ENCODE results near the gene BCR.

The BCR gene

DNA sequence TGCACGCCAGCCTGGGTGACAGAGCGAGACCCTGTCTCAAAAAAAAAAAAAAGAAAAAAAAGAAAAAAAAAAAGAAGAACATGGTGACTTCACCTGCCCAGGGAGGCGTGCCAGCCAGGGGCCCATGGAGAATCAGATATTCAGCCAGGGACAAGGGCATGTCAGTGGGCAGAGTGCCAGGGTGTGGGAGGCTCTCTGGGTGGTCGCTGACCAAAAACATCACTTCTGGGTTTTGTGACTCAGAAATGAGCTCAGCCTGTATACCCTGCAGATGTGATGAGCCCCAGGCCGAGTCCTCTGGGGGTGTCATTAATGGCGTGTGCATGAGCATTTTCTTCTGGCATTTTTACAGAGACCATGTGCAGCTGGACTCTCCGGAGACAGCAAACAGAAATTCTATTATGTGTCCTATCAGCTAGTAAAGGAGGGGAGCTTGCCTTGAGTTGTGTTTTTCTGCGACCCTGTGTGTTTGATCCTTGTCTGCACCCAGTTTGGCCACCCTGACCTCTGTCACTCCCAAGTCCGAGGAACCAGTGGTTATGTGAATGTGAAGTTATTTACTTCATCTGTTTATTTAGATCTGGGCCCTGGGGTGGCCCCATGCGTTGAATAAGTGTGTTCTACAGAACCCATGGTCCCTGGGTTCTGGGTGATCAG, 53.6 kb downstream of the BCR start:
- DNase-seq = no peak

GRCh38 chr22:23234409-23235161, 54.3 kb downstream of the BCR start:
- no peak for DNase-seq

GRCh38 chr22:23235425-23235824, 55.1 kb downstream of the BCR start:
- DNase-seq = no peak

GRCh38 chr22:23236026-23236425, 55.7 kb downstream of the BCR start:
- DNase-seq = no peak

- DNase-seq = no peak
These were observed 56.3 kb downstream of the BCR start for GRCh38 chr22:23236440-23237184.

- peak; percentile 83 for DNase-seq
These were observed 57.0 kb downstream of the BCR start for GRCh38 chr22:23237201-23237798.

GRCh38 chr22:23237841-23238240, 57.5 kb downstream of the BCR start:
- no peak for DNase-seq

DNA sequence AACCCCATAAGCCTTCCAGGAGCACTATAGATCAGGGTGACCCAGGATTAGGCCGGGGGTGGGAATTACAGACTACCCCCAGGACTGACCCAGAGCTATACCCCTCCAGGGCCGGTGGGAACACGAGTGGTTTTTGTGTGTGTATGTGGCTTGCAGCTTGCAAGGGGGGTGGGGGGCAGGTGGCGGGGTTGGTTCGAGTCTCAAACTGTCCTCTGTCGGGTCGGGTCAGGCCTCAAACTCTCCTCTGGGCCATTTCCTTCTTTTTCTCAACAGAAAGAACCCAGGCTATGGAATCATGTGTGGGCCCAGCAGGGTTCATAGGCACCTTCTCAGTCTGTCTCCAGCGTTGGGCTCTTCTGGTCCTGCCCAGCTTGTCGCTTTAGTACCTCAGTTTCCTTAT, 58.4 kb downstream of the BCR start:
- DNase-seq = no peak

GRCh38 chr22:23239429-23239828, 59.1 kb downstream of the BCR start:
- DNase-seq = no peak

- DNase-seq = no peak
These were observed 60.5 kb downstream of the BCR start for GRCh38 chr22:23240639-23241389.

- DNase-seq = no peak
These were observed 61.5 kb downstream of the BCR start for GRCh38 chr22:23241562-23242472.

- DNase-seq = no peak
These were observed 62.2 kb downstream of the BCR start for GRCh38 chr22:23242473-23243001.

DNA sequence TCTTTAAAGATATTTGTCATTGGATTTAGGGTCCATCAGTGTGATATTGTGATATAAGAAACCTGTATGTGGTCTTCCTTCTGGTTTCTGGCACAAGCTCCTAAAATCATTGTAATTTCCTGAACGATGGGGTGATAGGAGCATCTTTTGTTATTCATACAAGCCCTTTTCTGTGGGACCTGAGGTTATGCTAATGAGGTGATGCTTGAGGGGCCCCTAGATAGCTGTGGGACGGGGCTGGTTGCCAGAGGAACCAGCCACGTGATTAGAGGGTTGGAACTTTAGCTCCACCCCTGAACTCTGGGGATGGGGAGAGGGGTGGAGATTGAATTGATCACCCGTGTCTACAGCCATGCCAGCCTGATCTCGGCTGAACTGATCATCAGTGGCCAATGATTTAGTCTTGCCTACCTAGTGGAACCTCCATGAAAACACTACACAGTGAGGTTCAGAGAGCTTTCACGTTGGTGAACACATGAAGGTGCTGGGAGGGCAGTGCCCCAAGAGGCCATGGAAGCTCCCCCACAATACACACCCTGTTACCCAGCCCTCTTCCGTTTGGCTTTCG, 62.8 kb downstream of the BCR start:
- no peak for DNase-seq

GRCh38 chr22:23243859-23244689, 63.8 kb downstream of the BCR start:
- DNase-seq = no peak

DNA sequence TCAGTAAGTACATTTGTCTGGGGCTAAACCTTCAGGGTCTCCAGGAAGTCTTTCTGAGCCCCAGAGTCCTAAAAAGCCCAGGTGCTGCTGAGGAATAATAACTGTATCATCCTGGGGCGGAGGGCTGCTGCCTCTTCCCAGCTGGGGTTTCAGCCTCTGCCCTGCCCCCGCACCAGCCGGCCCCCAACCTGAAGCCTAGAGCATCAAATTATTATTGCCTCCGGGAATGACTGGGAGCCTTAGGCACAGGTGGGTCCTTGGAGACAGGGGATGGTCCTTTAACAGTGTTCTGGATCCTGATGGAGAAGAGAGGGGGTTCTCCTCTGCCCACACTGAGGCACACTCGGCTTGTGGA, 64.4 kb downstream of the BCR start:
- DNase-seq = no peak

- DNase-seq = no peak
These were observed 64.9 kb downstream of the BCR start for GRCh38 chr22:23245045-23245798.

DNA sequence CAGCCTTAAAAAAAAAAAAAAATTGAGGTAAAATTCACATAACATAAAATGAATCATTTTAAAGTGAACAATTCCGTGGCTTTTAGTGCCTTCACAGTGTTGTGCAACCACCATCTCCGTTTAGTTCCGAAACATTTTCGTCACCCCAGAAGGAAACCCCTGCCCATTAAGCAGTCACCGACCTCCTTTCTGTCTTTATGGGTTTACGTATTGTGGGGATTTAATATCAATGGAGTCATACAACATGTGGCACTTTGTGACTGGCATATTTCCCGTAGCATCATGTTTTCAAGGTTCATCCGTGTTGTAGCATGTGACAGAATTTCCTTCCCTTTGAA, 65.5 kb downstream of the BCR start:
- DNase-seq = no peak

DNA sequence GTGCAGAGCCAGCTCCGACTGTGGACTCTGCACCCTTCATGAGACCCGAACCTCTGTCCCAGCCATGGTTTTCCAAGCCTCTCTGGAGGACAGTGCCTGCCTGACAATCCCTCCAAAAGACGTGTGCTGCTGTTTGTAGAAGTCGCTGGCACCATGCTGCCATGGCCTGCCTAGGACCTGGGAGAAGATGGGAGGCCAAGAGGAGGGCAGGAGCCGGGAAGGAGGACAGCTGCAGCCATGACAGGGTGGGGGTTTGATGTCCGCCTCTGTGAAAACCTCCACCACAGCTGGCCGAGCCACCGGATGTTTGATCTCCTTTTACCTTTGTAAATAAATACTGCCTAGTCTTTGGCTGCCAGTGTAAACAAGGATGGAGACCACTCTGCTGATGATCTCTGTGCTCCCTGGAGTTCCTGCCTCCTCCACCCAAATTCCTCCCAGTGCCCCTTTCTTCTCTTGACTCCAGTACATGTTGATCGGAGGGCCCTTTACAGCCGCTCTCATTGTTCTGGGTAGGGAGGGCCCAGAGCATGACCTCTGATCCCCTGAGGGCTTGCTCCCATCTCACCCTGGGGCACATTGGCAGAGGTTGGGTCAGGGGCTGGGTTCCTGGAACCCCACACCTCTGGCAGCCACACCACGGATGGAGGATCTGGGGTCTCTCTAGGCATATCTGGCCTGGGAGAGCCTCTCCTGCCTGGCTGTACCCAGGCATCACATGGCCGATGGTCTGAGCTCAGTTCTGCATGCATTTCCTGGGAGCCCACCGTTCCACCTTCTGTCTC, 66.9 kb downstream of the BCR start:
- no peak for DNase-seq

- DNase-seq = no peak
These were observed 68.3 kb downstream of the BCR start for GRCh38 chr22:23248583-23248982.

Data from NCI-H1694 treated with DMSO at 0.1 percent for 48 hours (cell line).